Ovary (tissue), 9 donors: ENCODE results near the gene SLC25A28. TPM values are rescaled to one million over a fixed set of nuclear protein-coding genes. Genes with fewer than 3 reads are reported as not detected.

ENCODE experiments used
- DNase-seq, 5 donors: peaks; one replicate each; pipeline ENCODE4 v3.0.0-alpha.2; 2019 to 2020
- H3K27ac ChIP-seq, 2 donors: fragments of 200-600 bp; one replicate each; pipeline versions ENCODE4 v1.5.1 to v1.8.0; 2019 to 2022
- H3K27me3 ChIP-seq: fragments of 200-600 bp; one replicate; pipeline ENCODE4 v1.8.0; 2022
- H3K36me3 ChIP-seq: fragments of 200-600 bp; sonication (generic); one replicate; pipeline ENCODE4 v1.5.1; 2019
- H3K4me1 ChIP-seq: one replicate; pipeline ENCODE4 v1.8.1; 2013; ENCODE audit warnings: mild to moderate bottlenecking, moderate library complexity; ENCODE audit not compliant: insufficient read depth
- H3K4me3 ChIP-seq: fragments of 200-600 bp; sonication (generic); one replicate; pipeline ENCODE4 v1.5.1; 2017
- H3K9me3 ChIP-seq, 2 donors: fragments of 200-600 bp in 1 of 2; sonication (generic) in 1 of 2; one replicate each; pipeline versions ENCODE4 v1.5.1 to v1.8.1; 2013 to 2019; ENCODE audit warnings: mild to moderate bottlenecking in 1 of 2, moderate library complexity in 1 of 2
- EP300 ChIP-seq: sonication (generic); formaldehyde crosslinking; IDR thresholded peaks from one replicate; pipeline ENCODE4 v1.6.1; 2017; ENCODE audit warnings: antibody characterized with exemption
- POLR2A ChIP-seq: fragments of 450-650 bp; IDR thresholded peaks from one replicate; pipeline ENCODE4 v1.6.1; 2017; ENCODE audit warnings: antibody characterized with exemption, mild to moderate bottlenecking, moderate library complexity
- WGBS, 3 donors: extraction: QIAGEN DNeasy Blood & Tissue Kit in 1 of 3; methylation state at CpG; one replicate each; pipeline versions ENCODE4 v1.1.5 to v1.1.7; 2013 to 2017; 5-methylcytosine and 5-hydroxymethylcytosine counted together
- intact Hi-C, 4 donors: fragments of 100-400 bp; cut with DNase I; formaldehyde crosslinking; loops; one replicate each; pipeline versions ENCODE4 v1.11.0 to v1.15.1; 2022 to 2023
- polyA plus RNA-seq, 2 donors: library from polyadenylated mRNA; stranded (reverse); fragments of 200-250 nt in 1 of 2; fragments of 350-450 nt in 1 of 2; fragmentation: Illumina TruSeq in 1 of 2; extraction: RNeasy Lipid Tissue Mini Kit (QIAGEN cat#74804) in 1 of 2; gene quantifications; one replicate each; pipeline ENCODE4 v1.2.3, GENCODE V29; 2013 to 2014
- total RNA-seq, 7 donors: library from RNA; depleted of rRNA in 2 of 7; stranded (reverse); fragments of >200 nt in 2 of 7; fragmentation: NEBNext Ultra II Directional in 3 of 7; extraction: Animal tissue kit (Norgen Biotek cat#: 25700) in 3 of 7; gene quantifications; one replicate each; pipeline versions ENCODE4 v1.1.0 to v1.2.4, GENCODE V29; 2016 to 2023
- TF ChIP-seq, protein P1 (sequence below), 3 donors: fragments of 450-650 bp in 2 of 3; fragments of 200-600 bp in 1 of 3; IDR thresholded peaks; one replicate each; pipeline versions ENCODE4 v1.5.1 to v1.8.0; 2016 to 2022; ENCODE audit warnings: antibody characterized with exemption in 3 of 3, mild to moderate bottlenecking in 1 of 3
- donor health status: DM: no; HTN: no; CAD: no; lungs with moderate emphysema.
- donor health status: DM: no; HTN: no; CAD: no.
- donor health status: Bipolar disorder and iron deficiency.
- donor health status: DM: yes; HTN: yes; CAD: no.
- donor health status: DM: no; HTN: no; CAD: no.
- donor health status: DM: yes; HTN: yes; CAD: no.

Gene SLC25A28
- total and polyA plus RNA-seq, 9 donors: 19.6 to 86.1 (median 46.0) TPM

DNA sequence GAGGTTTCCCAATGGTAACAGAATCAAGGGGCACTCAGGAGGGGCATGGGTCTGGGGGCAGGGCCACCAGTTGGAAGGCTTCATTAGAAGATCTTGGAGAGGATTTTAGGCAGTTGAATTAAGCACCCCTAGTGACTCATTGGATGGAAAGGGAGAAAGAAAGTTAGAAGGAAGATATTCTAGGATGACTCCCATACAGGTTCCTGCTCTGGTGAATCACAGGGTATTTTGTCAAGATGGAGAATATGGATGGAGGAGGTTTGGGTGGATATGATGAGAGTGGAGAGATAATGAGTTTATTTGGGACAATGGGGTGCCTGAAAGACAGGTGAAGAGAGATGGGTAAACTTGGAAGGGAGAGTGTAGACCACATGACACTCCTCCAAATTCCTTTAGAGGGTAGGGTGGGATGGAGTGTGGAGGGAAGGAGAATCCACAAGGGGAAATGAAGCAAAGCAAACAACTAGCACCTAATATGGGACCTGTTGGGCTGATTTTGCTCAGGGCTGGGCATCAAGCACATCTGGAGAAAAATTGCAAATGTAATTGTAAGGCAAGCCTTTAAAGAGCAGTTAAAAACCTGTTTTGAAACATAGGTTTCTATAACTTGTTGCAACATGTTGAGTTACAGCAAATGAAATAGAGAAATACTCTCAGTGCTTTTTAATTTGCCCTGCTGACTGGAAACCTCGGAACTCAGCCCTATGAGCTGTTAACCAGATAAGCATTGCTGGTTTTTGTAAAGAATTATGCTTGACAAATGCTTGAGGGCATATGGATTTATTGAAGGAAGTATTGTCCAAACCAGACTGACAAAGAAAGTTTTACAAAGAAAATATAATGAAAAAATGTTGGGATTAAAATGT is 36.2 kb upstream of the SLC25A28 start:
- Histone ChIP-seq H3K27ac (no peak overlapping the region), H3K36me3 (no peaks in the 10 kb centered on the region), H3K27me3 (no peaks in the 10 kb centered on the region), H3K9me3 (no peaks in the 10 kb centered on the region), H3K4me1 (peaks cover 6% of the 10 kb centered on the region), H3K4me3 (no peak overlapping the region)
- TF ChIP-seq, protein P1, sequence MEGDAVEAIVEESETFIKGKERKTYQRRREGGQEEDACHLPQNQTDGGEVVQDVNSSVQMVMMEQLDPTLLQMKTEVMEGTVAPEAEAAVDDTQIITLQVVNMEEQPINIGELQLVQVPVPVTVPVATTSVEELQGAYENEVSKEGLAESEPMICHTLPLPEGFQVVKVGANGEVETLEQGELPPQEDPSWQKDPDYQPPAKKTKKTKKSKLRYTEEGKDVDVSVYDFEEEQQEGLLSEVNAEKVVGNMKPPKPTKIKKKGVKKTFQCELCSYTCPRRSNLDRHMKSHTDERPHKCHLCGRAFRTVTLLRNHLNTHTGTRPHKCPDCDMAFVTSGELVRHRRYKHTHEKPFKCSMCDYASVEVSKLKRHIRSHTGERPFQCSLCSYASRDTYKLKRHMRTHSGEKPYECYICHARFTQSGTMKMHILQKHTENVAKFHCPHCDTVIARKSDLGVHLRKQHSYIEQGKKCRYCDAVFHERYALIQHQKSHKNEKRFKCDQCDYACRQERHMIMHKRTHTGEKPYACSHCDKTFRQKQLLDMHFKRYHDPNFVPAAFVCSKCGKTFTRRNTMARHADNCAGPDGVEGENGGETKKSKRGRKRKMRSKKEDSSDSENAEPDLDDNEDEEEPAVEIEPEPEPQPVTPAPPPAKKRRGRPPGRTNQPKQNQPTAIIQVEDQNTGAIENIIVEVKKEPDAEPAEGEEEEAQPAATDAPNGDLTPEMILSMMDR (IDR thresholded peaks at IDR 0.05): no peak
- TF ChIP-seq EP300 (no peak), POLR2A (no peak)
- DNase-seq: no peak
- intact Hi-C loops: no loop called here
- 0% methylated on average over 1 of the region's 1 CpG for WGBS, 3 donors

DNA sequence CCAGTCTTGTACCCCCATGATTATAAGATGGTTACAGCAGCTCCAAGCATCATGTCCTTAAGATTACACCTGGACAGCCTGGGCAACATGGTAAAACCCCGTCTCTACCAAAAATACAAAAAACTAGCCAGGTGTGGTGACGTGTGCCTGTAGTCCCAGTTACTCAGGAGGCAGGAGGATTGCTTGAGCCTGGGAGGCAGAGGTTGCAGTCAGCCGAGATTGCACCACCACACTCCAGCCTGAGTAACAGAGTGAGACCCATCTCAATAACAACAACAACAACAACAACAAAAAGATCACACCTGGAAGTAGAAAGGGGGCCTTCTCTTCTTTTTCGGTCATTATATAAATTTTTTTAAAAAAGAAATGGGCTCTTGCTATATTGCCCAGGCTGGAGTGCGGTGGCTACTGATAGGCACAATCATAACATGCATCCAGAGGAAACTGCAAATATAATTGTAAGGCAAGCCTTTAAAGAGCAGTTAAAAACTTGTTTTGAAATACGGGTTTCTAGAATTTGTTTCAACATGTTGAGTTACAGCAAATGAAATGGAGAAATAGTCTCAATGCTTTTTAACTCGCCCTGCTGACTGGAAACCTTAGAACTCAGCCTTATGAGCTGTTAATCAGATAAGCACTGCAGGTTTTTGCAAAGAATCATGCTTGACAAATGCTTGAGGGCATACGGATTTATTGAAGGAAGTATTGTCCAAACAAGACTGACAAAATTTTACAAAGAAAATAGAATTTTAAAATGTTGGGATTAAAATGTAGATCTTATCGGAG is 34.3 kb upstream of the SLC25A28 start:
- intact Hi-C loops: no loop called here
- H3K27me3 ChIP-seq: no peaks in the 10 kb centered on the region
- H3K36me3 ChIP-seq: no peaks in the 10 kb centered on the region
- no peak overlapping the region for H3K27ac ChIP-seq
- H3K4me3 ChIP-seq: no peak overlapping the region
- peaks cover 3% of the 10 kb centered on the region for H3K4me1 ChIP-seq
- no peaks in the 10 kb centered on the region for H3K9me3 ChIP-seq
- WGBS, 3 donors: 89 to 92% (median 91%) methylated on average over 9 of the region's 9 CpGs
- TF ChIP-seq EP300: no peak
- TF ChIP-seq POLR2A: no peak
- TF ChIP-seq, protein P1 (IDR thresholded peaks at IDR 0.05): no peak
- DNase-seq: no peak

DNA sequence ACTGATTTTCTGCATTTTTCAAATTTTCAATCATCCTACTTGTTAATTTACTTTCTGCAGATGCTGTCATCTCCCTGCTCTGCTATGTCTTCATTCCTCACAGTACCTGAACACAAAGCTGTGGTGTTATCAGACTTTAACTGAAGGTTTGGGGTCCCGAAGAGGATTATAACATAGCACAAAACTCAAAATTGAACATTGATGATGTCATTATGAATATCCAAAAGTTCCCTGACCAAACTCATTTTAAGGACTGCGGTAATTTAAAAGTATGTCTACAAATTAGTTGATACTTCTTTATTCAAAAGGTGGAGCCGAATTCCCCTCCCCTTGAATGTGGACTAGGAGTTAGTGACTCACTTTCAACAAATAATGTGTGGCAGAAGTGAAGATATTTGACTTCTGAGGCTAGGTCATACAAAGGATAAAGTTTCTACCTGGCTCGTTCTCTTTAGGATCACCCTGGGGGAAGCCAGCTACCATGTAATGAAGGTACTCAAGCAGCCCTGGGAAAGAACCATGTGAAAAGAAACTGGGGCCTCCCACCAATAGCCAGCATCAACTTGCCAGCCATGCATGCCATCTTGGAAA is 32.7 kb upstream of the SLC25A28 start:
- H3K36me3 ChIP-seq: no peaks in the 10 kb centered on the region
- H3K27ac ChIP-seq: no peak overlapping the region
- DNase-seq: no peak
- 93 to 96% (median 94%) methylated on average over 4 of the region's 4 CpGs for WGBS, 3 donors
- H3K4me1 ChIP-seq: no peaks in the 10 kb centered on the region
- H3K9me3 ChIP-seq: no peaks in the 10 kb centered on the region
- TF ChIP-seq EP300 (no peak), POLR2A (no peak)
- TF ChIP-seq, protein P1 (IDR thresholded peaks at IDR 0.05): no peak
- intact Hi-C loops: no loop called here
- no peaks in the 10 kb centered on the region for H3K27me3 ChIP-seq
- no peak overlapping the region for H3K4me3 ChIP-seq

DNA sequence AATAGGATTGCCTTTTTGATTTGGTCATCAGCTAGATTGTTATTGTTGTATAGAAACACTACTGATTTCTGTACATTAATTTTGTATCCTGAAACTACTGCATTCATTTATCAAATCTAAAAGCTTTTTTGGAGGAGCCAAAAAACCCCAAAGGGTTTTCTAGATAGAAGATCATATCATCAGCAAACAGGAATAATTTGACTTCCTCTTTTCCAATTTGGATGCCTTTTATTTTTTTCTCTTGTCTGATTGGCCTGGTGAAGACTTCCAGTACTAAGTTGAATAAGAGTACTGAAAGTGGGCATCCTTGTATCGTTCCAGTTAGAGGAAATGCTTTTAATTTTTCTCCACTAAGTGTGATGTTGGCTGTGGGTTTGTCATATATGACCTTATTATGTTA is 28.5 kb upstream of the SLC25A28 start:
- TF ChIP-seq POLR2A (no peak), EP300 (no peak)
- TF ChIP-seq, protein P1 (IDR thresholded peaks at IDR 0.05): no peak
- Histone ChIP-seq H3K36me3 (no peaks in the 10 kb centered on the region), H3K9me3 (no peaks in the 10 kb centered on the region), H3K4me3 (no peak overlapping the region), H3K4me1 (no peaks in the 10 kb centered on the region), H3K27me3 (no peaks in the 10 kb centered on the region), H3K27ac (no peak overlapping the region)
- intact Hi-C loops: no loop called here
- WGBS, 3 donors: 0% methylated on average over 1 of the region's 1 CpG
- no peak for DNase-seq
